Middle frontal gyrus (tissue), 1 donor: Measurements from ENCODE around the gene CD84.
"Not testable (repeated sequence)": the region's sequence is repeated elsewhere in the genome, so short reads cannot be mapped to it uniquely, and the experiment has no call there.

Source experiments
- DNase-seq: peaks from one replicate; pipeline ENCODE4 v3.0.0-alpha.2; 2015; ENCODE audit warnings: low spot score; ENCODE audit errors: extremely low spot score

The CD84 gene

DNA sequence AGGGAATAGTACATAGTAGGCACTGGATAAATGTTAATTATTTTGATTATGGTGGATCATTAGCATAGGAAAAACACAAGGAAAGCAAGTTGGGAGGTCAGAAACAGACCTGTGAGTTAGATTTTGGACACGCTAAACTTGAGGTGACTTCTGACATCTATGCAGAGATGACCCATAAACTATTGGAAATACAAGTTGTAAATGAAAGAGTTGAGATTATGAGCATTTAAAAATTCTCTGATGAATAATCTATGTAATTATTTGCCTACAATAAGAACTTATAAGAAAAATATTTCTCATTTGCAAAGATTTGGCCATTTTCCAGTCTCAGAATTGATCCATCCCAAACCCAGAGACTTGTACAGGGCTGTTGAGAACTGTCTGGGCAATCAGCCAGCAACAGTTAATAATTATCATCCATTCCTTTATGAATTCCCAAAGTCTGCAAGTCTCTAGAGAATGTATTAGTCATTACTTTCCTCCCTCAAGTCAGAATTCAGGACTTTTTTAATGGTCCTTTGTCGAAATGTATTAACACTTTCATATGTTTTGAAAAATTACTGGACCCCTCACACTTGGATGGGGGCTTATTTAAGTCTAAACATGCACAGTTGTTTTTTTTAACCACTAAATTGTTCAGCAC lies 36.9 kb downstream of the CD84 start:
- no peak for DNase-seq

DNA sequence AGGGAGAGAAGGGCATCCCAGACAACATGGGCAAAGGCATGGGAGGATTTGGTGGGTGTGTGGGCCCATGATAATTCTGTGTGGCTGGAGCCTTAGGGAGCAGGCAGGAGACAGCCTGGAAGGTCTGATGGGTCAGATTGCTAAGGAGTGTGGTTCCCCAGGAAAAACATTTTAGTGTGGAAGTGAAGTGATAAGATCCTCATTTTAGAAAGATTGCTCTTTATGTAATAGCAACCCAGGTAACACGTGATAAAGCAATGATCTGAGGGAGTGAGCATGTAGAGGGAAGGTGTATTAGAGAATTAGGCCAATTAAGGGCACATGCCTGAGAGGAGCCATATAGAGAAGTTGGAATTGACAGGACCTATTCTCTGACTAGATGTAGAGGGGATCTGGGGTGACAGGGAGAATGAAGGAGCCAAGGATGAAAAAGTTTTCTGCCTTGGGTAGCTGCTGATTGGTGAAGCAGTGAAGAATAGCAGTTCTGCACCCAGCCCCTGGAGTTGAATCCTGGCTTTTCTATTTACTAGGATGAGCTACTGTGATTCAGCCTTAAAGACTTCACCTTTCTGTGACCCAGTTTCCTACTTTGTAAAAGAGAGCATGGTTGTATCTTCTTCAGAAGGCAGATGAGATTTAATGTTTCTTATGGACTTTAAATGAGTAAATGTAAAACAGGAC lies 37.5 kb downstream of the CD84 start:
- DNase-seq, result no peak

DNA sequence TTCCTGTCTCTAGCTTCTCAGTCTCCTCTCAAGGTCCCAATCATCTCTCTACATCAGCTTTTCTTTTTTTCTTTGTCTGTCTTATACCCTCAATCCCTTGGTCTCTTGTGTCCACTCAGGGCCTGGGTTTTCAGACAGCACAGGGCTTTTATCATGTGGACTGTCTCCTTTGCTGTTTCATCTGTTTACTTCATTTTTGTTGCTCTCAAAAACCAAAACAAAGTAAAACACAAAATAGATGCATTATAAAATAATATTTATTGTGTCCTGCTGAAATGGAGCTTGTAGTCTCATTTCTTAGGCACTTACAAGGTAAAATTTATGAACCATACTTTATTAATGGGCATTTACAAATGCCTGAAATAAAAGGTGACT lies 38.5 kb downstream of the CD84 start:
- DNase-seq, result no peak

DNA sequence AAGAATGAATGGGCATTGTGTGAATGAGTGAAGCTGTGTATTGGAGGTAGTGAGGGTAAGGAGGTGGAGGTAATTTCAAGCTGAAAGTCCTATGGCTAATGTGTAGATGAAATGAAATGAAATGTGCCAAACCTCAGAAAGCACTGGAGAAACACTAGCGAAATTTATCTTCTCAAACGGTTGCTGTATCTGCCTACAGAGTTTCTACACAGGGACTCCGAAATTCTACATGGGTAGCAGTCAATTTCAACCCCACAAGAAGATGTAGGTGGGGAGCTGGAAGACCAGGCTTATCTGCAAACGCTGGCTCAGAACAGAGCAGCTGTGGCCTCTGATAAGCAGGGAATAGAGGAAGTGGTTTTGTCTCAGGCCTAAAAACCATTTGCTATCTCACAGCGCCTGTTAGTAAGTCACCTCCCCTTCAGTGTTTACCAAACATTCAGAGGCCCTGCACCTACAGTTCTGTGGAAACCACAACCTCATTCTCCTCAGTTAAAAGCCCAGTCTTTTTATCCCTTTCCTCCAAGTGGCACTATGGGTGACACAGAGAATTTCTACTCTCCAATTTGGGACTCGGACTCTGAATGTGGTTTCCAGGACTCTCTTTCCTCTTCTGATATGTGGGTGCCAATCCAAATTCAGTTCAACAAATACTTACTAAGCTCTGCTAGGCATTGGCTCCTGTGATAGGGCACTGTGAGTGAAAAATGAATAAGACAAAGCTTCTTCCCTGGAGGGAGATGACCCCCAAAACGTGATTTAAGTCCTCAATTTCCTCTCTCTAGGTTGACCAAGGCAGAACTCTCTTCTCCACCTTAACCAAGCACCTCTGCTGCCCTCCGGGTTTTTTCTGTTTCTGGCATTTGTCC lies 39.1 kb downstream of the CD84 start:
- no peak for DNase-seq

DNA sequence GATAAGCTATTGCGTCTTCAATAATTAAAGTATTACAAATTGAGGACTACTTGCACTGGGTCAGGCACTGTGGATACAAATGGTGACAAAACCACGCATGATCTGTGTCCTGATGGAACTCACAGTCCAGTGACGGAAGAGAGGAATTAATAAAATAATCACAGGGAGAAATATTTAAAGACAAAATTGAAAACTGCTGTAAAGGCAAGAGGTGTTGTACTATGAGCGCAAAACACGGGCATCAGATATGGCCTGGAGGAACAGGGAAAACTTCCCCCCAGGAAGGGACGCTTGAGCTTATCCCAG lies 39.7 kb downstream of the CD84 start:
- DNase-seq, result no peak

DNA sequence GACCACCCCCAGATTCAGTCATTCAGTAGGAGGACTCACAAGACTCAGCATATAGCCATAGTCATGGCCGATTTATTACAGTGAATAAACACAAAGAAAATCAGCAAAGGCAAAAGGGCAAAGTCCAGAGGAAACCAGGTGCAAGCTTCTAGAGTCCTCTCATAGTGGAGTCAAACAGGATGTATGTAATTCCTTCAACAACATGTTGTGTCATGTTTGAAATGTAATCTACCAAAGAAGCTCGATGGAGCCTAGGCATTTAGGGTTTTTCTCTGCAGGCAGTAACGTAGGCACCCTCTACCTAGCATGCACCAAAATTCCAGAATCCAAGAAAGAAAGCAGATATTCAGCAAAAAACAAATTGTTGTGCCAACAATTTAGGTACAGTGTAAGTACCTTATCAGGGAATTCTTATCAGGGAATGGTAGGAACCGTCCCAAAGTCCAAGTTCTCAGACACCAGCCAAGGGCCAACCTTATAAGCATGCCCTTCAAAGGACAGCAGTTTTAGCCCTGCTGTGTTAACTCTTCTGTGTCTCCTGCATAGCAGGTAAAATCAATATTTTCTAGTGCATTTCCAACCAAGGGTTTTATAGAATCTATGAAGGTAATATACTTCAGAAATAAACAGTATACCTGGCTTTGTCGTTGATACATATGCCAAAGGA lies 40.2 kb downstream of the CD84 start:
- no peak for DNase-seq

DNA sequence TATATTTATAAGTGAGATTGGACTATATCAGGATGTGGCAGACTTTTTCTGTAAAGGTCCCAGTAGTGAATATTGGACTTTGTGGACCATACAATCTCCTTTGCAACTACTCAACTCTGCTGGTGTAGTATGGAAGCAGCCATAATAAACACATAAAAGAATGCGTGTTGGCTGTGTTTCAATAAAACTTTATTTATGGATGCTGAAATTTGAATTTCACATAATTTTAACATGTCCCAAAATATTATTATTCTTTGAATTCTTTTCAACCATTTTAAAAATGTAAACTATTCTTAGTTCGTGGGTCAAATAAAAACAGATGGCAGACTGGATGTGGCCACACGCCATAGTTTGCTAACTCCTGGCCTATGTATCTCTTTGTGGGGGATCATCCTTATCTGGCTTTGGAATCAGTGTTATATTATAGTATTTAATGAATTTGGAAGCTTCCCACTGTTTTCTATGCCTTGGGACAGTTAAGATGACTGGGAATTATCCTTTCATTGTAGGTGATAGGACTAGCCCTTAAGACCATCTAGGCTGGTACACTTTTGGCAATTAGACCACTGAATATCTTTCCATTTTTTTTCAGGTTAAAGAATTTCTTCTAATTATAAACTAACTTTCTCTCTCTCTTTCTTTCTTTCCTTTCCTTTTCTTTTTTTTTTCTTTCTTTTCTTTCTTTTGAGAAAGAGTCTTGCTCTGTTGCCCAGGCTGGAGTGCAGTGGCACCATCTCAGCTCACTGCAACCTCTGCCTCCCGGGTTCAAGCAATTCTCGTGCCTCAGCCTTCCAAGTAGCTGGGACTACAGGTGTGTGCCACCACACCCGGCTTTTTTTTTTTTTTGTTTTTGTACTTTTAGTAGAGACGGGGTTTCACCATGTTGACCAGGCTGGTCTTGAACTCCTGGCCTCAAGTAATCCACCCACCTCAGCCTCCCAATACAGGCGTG lies 41.3 kb downstream of the CD84 start:
- DNase-seq, result no peak

DNA sequence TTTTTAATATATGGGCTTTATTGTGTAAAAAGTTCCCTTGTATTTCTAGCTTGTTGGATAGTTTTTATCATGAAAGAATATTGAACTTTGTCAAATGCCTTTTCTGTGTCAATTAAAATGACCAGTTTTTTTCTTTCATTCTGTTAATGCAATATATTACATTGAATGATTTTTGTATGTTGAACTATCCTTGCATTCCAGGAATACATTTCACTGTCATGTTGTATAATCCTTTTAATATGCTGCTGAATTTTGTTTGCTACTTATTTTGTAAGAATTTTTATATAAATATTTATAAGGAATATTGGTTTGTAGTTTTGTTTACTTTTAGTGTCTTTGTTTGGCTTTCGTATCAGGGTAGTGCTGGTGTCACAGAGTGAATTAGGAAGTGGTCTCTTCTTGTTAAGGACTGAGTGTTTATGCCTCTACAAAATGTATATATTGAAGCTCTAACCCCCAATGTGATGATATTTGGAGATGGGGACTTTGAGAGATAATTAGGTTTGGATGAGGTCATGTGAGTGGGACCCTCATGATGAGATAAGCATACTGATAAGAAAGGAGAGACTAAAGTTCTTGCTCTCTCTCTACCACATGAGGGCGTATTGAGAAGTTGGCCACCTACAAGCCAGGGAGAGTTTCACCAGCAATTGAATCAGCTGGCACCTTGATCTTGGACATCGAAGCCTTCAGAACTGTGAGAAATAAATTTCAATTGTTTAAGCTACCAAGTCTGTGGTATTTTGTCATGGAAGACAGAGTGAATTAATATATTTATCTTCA lies 44.3 kb downstream of the CD84 start:
- DNase-seq, result no peak

DNA sequence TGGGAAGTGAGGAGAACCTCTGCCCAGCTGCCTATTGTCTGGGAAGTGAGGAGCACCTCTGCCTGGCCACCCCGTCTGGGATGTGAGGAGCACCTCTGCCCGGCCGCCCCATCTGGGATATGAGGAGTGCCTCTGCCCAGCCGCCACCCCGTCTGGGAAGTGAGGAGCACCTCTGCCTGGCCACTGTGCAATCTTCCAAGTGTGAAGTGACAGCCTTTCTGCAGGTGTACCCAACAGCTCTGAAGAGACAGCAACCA lies 46.8 kb downstream of the CD84 start:
- DNase-seq, result not testable (repeated sequence)

DNA sequence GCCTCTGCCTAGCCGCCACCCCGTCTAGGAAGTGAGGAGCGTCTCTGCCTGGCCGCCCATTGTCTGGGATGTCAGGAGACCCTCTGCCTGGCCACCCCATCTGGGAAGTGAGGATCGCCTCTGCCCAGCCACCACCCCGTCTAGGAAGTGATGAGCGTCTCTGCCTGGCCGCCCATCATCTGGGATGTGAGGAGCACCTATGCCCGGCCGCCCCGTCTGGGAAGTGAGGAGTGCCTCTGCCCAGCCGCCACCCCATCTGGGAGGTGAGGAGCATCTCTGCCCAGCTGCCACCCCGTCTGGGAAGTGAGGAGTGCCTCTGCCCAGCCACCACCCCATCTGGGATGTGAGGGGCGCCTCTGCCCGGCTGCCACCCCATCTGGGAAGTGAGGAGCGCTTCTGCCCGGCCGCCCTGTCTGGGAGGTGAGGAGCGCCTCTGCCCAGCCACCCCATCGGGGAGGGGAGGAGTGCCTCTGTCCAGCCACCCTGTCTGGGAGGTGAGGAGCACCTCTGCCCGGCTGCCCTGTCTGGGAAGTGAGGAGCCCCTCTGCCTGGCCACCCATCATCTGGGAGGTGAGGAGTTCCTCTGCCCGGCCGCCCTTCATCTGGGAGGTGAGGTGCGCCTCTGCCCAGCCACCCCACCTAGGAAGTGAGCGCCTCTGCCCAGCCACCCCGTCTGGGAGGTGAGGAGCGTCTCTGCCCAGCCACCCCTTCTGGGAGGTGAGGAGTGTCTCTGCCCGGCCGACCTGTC lies 47.3 kb downstream of the CD84 start:
- not testable (repeated sequence) for DNase-seq

DNA sequence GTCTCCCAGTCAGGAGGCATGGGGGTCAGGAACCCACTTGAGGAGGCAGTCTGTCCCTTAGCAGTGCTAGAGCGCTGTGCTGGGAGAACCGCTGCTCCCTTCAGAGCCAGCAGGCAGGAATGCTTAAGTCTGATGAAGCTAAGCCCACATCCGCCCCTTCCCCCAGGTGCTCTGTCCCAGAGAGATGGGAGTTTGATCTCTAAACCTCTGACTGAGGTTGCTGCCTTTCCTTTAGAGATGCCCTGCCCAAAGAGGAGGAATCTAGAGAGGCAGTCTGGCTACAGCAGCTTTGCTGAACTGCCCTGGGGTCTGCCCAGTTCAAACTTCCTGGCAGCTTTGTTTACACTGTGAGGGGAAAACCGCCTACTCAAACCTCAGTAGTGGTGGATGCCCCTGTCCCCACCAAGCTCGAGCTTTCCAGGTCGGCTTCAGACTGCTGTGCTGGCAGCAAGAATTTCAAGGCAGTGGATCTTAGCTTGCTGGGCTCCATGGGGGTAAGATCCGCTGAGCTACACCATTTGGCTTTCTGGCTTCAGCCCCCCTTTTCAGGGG lies 49.8 kb downstream of the CD84 start:
- DNase-seq, result not testable (repeated sequence)

DNA sequence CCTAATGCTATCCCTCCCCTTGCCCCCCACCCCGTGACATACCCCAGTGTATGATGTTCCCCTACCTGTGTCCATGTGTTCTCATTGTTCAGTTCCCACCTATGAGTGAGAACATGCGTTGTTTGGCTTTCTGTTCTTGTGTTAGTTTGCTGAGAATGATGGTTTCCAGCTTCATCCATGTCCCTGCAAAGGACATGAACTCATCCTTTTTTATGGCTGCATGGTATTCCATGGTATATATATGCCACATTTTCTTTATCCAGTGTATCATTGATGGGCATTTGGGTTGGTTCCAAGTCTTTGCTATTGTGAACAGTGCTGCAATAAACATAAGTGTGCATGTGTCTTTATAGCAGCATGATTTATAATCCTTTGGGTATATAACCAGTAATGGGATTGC lies 55.5 kb downstream of the CD84 start:
- DNase-seq, result not testable (repeated sequence)

DNA sequence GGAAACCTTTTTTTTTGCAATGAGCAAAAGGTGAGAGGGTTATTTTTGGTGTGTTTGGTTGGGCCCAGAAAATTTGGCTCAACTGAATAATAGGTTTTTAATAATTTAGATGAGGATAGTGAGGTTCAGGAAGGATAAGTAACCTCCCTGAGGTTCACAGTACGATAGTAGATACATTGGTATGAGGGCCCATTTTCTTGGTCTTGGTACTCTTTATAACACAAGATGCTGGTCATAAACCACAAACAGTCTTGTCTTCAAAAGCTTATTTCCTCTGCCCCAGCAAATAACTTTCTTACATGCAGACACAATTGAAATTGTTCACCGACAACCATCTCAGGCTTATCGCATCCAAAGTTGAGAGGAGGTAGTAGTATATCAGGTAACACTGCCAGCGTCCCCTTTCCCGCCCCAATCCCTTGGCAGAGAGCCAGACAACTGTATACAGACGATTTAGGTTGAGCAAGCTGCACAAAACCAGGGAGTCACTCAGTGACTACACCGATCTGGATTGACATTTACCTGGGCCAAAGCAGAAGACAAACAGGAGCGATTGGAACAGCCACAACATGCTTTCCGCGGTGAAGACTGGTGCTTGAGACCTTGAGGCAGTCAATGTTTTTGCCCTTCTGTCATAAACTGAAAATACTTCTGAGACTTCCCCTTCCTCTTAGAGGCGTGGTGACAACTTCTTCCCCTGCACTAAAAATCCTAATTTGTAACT lies 56.5 kb downstream of the CD84 start, which contains the start of gene SLAMF6:
Gene SLAMF6, minus strand, starts transcription at position 634 of the 724 bp plus-strand sequence. Its CDS starts 63 bp downstream, at position 571.
- DNase-seq, result no peak

DNA sequence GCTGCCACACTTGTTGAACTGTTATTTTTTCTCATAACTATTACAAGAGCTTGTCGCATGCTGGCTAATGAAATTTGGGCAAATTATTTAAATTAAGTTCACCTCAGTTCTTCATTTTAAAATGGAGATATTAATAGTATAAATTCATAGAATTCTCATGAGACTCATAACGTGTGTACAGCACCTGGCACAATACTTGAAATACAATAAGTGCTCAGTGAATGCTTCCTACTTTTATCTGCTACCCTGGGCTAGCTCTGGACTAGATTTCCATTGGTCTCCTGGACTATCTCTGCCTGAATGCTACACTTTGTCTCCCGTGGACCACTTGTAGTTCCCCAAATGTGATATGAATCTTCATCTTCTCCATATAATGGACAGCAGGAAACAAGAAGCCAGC lies 57.2 kb downstream of the CD84 start:
- DNase-seq, result no peak

DNA sequence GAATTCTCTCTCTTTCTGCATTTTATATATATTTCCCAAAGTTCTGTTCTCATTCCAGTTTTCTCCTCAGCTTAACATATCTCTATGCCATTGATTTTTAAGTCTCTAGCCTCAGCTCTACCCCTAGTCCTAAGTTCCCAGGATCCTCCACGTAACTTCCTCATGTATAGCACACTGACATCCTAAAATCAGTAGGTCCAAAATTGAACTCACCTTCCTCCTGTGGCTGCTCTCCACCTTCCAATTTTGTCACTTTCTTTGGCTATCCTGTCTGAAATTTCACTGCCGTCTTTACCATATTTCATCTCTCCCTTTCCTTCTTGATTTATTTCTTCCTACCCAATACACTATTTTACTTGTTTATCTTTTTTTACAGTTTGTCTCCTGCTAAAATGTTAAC lies 57.7 kb downstream of the CD84 start:
- DNase-seq, result no peak

DNA sequence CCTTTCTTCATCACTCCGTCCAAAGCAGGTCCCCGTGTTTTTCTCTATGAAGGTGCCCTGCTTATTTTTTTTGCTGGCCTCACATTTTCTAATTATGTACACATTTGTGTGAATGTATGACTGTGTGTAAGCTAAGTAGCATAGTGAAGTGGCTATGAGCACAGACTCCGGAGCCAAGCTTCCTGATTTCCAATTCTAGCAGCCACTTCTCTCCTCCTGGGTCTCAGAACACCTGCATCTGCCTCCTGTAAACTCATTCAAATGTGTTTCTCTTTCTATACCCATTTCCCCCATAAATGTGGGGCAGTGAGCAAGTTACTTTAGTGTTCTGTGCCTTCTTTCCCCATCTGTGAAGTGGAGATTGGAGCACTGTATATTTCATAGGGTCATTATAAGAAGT lies 58.3 kb downstream of the CD84 start:
- DNase-seq, result no peak

DNA sequence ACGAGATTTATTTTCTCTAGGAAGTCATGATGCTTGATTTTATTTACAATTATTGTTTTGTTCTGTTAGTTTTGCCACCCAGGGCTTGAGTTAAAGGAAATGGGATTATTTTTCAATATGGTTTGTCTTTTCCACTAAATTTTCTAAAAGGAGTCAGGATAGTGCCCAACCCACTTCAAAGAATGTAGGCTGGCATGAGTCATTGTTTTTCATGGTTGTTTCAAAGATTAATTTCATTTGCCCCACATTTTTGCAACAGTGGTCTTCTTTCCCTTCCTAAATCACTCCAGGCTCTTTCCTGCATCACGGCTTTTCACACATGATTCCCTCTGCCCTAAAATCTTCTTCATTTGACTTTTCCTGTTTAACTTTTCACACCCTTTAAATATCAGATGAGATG lies 58.7 kb downstream of the CD84 start:
- no peak for DNase-seq

DNA sequence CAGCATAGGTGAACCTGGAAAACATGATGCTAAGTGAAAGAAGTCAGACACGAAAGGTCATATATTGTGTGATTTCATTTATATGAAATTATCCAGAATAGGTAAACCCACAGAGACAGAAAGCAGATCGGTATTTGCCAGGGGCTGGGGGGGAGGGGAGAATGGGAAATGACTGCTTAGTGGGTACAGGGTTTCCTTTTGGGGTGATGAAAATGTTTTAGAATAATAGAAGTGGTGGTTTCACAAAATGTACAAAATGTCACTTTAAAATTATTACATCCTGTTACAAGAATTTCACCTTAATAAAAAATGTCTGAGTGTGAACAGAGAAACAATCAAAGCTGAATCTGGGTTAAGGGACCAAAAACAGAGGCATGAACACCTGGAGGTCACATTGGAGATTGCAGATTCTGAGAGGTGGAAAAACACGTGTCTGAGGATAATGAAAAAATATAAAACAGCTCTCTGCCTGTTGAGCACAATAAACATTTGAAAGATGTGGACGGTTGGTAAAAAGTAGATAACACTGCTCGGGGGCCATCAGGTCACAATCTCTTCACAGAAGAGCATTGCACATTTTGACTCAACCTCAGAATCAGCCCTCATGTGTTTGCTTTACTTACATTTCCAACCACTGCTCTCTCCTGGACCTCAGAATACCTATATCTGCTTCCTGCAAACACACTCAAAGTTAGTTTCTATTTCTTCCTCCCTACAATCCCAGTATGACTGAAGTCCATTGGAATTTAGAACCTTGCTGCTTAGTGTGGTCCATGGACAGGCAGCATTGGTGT lies 59.5 kb downstream of the CD84 start:
- no peak for DNase-seq
